ENCODE data around the gene FAM200C. TPM values are rescaled to one million over a fixed set of nuclear protein-coding genes. Genes with fewer than 3 reads are reported as not detected.

Gene FAM200C
- total and polyA plus RNA-seq, 2 of the 8 experiments (the other 6 are each of a cell fraction or from before 2014, with no cell fraction given): 2.6 to 7.3 TPM

GRCh38 chr5:160367261-160367660 is 32.6 kb downstream of the FAM200C start (continued):
- TF ChIP-seq ASH2L (IDR thresholded peaks at IDR 0.05; ENCODE audit: low read length): no peak
- no peak for TF ChIP-seq E2F6 (IDR thresholded peaks at IDR 0.05)

Data from H1 (cell line).